ENCODE measurements around the gene KLF11. TPM values are rescaled to one million over a fixed set of nuclear protein-coding genes. Genes with fewer than 3 reads are reported as not detected.
A peak's percentile ranks its signal among the peaks of the same experiment; 100 is the strongest.

KLF11 gene
- total and polyA plus RNA-seq, 9 of the 15 experiments (the other 6 are each of a cell fraction or from before 2014, with no cell fraction given) = 2.1 to 13.4 (median 6.5) TPM

GRCh38 chr2:10076511-10076910, 33.2 kb downstream of the KLF11 start:
- no peak for FAIRE-seq
- in situ Hi-C loops (cut with MboI) = no loop called here
- Histone ChIP-seq H3K9me3 (replicated peaks; ENCODE audit: control insufficient read depth, insufficient read depth, low read depth, low read length) (no peaks in the 10 kb centered on the region), H3K4me2 (ENCODE audit: insufficient read depth, low read length) (no peak overlapping the region), H3K4me1 (replicated peaks in 1 of 2; ENCODE audit: control insufficient read depth in 2 of 2, insufficient read depth in 2 of 2, low read length in 2 of 2) (peaks cover 2 to 29% of the 10 kb centered on the region in 2 experiments; a peak in 3 of 5 replicates), H3K27me3 (ENCODE audit: control insufficient read depth in 2 of 2, insufficient read depth in 2 of 2, low read length in 2 of 2) (peaks cover 50 to 66% of the 10 kb centered on the region in 2 experiments), H3K9ac (ENCODE audit: insufficient read depth in 1 of 2, low read depth in 2 of 2, low read length in 2 of 2) (peak overlapping the region in 1 of 2 experiments; percentile 28; a peak in 1 of 4 replicates), H2AFZ (ENCODE audit: low read depth, low read length) (no peak overlapping the region), H3K79me2 (ENCODE audit: control insufficient read depth, insufficient read depth, low read length) (no peaks in the 10 kb centered on the region), H3K4me3 (no peak overlapping the region), H4K20me1 (replicated peaks; ENCODE audit: control insufficient read depth, insufficient read depth, low read length) (0 out of 2 replicates have a peak, but pooled peaks cover 7% of the 10 kb centered on the region), H3K27ac (ENCODE audit: extremely low read depth, low read depth, low read length) (no peak overlapping the region), H3K36me3 (ENCODE audit: control insufficient read depth, insufficient read depth, low read length) (no peaks in the 10 kb centered on the region), H3K9me1 (ENCODE audit: control insufficient read depth, insufficient read depth, low read length) (no peaks in the 10 kb centered on the region)
- TF ChIP-seq CBX2 (IDR thresholded peaks at IDR 0.05; ENCODE audit: insufficient read depth, low read length, poor library complexity, severe bottlenecking) (peak; percentile 59), PHB2 (IDR thresholded peaks at IDR 0.05; ENCODE audit: low read depth) (no peak)
- no peak for ATAC-seq
- POLR2A ChIA-PET = interaction anchor here (0.6 to 0.8 kb wide), 3 partner anchors 19 to 33 kb away, joined by 3 read pairs; partner anchors contain the start of gene KLF11
- DNase-seq (ENCODE audit: extremely low read depth in 1 of 4, low spot score in 3 of 4) = no peak
- intact Hi-C loops (cut with micrococcal nuclease) = no loop called here
- BruUV-seq (replicated peaks) = no TSS peak
- WGBS (ENCODE audit: insufficient coverage, low coverage, missing lambda C conversion rate) = 5% methylated on average over 12 of the region's 13 CpGs
- CTCF ChIA-PET (ENCODE audit: low intra/inter-chr PET ratio) = no interaction called here

- no peak overlapping the region for H3K27ac ChIP-seq (ENCODE audit: extremely low read depth, low read depth, low read length)
- POLR2A ChIA-PET = interaction anchor here (0.6 to 0.9 kb wide), 4 partner anchors 20 to 133 kb away, joined by 3 read pairs; partner anchors contain the start of gene KLF11
- no peak for TF ChIP-seq E2F4 (CRISPR knock-in tag; IDR thresholded peaks at IDR 0.05; ENCODE audit: low read depth)
- peak; percentile 52; the same call in 1 of the 2 replicates for TF ChIP-seq C11orf30 (IDR thresholded peaks at IDR 0.05; ENCODE audit: low read depth)
- no peak for TF ChIP-seq AFF4 (CRISPR knock-in tag; IDR thresholded peaks at IDR 0.05)
- TF ChIP-seq ZNF316 (IDR thresholded peaks at IDR 0.05) = peak; percentile 64
- TF ChIP-seq CBX3 (IDR thresholded peaks at IDR 0.05; ENCODE audit: borderline replicate concordance in 1 of 2, low read length in 2 of 2) = no peak
Observed at GRCh38 chr2:10076988-10077527, 33.7 kb downstream of the KLF11 start.

More at GRCh38 chr2:10076988-10077527, 33.7 kb downstream of the KLF11 start:
- Histone ChIP-seq H3K9me3 (replicated peaks; ENCODE audit: control insufficient read depth, insufficient read depth, low read depth, low read length) (no peaks in the 10 kb centered on the region), H3K4me3 (no peak overlapping the region), H3K4me2 (ENCODE audit: insufficient read depth, low read length) (no peak overlapping the region), H2AFZ (ENCODE audit: low read depth, low read length) (no peak overlapping the region), H3K36me3 (ENCODE audit: control insufficient read depth, insufficient read depth, low read length) (no peaks in the 10 kb centered on the region), H3K27me3 (ENCODE audit: control insufficient read depth in 2 of 2, insufficient read depth in 2 of 2, low read length in 2 of 2) (peaks cover 50 to 66% of the 10 kb centered on the region in 2 experiments), H3K79me2 (ENCODE audit: control insufficient read depth, insufficient read depth, low read length) (no peaks in the 10 kb centered on the region), H3K9me1 (ENCODE audit: control insufficient read depth, insufficient read depth, low read length) (no peaks in the 10 kb centered on the region), H4K20me1 (replicated peaks; ENCODE audit: control insufficient read depth, insufficient read depth, low read length) (0 out of 2 replicates have a peak, but pooled peaks cover 7% of the 10 kb centered on the region), H3K4me1 (replicated peaks in 1 of 2; ENCODE audit: control insufficient read depth in 2 of 2, insufficient read depth in 2 of 2, low read length in 2 of 2) (peaks cover 2 to 27% of the 10 kb centered on the region in 2 experiments; a peak in 3 of 5 replicates), H3K9ac (ENCODE audit: insufficient read depth in 1 of 2, low read depth in 2 of 2, low read length in 2 of 2) (no peak overlapping the region)
- ATAC-seq (no peak), DNase-seq (ENCODE audit: extremely low read depth in 1 of 4, low spot score in 3 of 4) (no peak), FAIRE-seq (no peak)
- BruUV-seq (replicated peaks) = no TSS peak
- intact Hi-C loops (cut with micrococcal nuclease) = no loop called here
- CTCF ChIA-PET (ENCODE audit: low intra/inter-chr PET ratio) = no interaction called here
- in situ Hi-C loops (cut with MboI) = no loop called here
- WGBS (ENCODE audit: insufficient coverage, low coverage, missing lambda C conversion rate) = 10% methylated on average over 5 of the region's 5 CpGs
